Keratinocyte (primary cell): Measurements from ENCODE around the gene IRAK2. TPM values are rescaled to one million over a fixed set of nuclear protein-coding genes. Genes with fewer than 3 reads are reported as not detected.
A peak's percentile ranks its signal among the peaks of the same experiment; 100 is the strongest.

ENCODE experiments used
- DNase-seq: peaks from one replicate; pipeline ENCODE4 v3.0.0-alpha.2; 2011; ENCODE audit warnings: low read depth, missing footprints, low spot score
- FAIRE-seq: peaks from 2 replicates; lab custom pipeline; 2011; peaks lifted over from hg19 to GRCh38; lab: Jason Lieb, UNC
- H2AFZ ChIP-seq: 2 replicates; pipeline ENCODE4 v1.6.0; 2012; ENCODE audit warnings: low read length, control low read depth, inconsistent platforms; ENCODE audit not compliant: control insufficient read depth
- H3K27ac ChIP-seq: 2 replicates; pipeline ENCODE4 v1.5.1; 2011; ENCODE audit warnings: low read length; ENCODE audit not compliant: control insufficient read depth, insufficient read depth
- H3K27me3 ChIP-seq: 3 replicates; pipeline ENCODE4 v1.6.0; 2011; ENCODE audit warnings: low read length; ENCODE audit not compliant: control insufficient read depth, insufficient read depth; ENCODE audit errors: extremely low read depth
- H3K36me3 ChIP-seq, 2 experiments: 2 replicates in 1 of 2; 3 replicates in 1 of 2; pipeline ENCODE4 v1.5.1; 2011; ENCODE audit warnings: low read length in 2 of 2, mild to moderate bottlenecking in 1 of 2; ENCODE audit not compliant: control insufficient read depth in 2 of 2, insufficient read depth in 2 of 2; ENCODE audit errors: extremely low read depth in 1 of 2
- H3K4me1 ChIP-seq: 3 replicates; pipeline ENCODE4 v1.5.1; 2011; ENCODE audit warnings: low read length; ENCODE audit not compliant: control insufficient read depth, insufficient read depth; ENCODE audit errors: extremely low read depth
- H3K4me2 ChIP-seq: 3 replicates; pipeline ENCODE4 v1.6.0; 2011; ENCODE audit warnings: low read depth, low read length; ENCODE audit not compliant: control insufficient read depth, insufficient read depth; ENCODE audit errors: extremely low read depth
- H3K4me3 ChIP-seq, 3 experiments: fragments of 200-600 bp in 1 of 3; sonication (generic) in 1 of 3; 2 replicates in 2 of 3; 3 replicates in 1 of 3; pipeline ENCODE4 v1.5.1; 2011 to 2016; ENCODE audit warnings: low read length in 3 of 3, mild to moderate bottlenecking in 3 of 3, control low read depth in 2 of 3, inconsistent platforms in 1 of 3, low read depth in 1 of 3, mixed read lengths in 1 of 3, mixed run types in 1 of 3, moderate library complexity in 1 of 3; ENCODE audit not compliant: control insufficient read depth in 2 of 3, insufficient read depth in 2 of 3; ENCODE audit errors: extremely low read depth in 1 of 3
- H3K79me2 ChIP-seq: 2 replicates; pipeline ENCODE4 v1.6.0; 2012; ENCODE audit warnings: low read length; ENCODE audit not compliant: control insufficient read depth, insufficient read depth
- H3K9ac ChIP-seq: 3 replicates; pipeline ENCODE4 v1.6.0; 2011; ENCODE audit warnings: low read length; ENCODE audit not compliant: control insufficient read depth, insufficient read depth; ENCODE audit errors: extremely low read depth
- H3K9me1 ChIP-seq: 3 replicates; pipeline ENCODE4 v1.6.0; 2011; ENCODE audit warnings: low read length; ENCODE audit not compliant: control insufficient read depth, insufficient read depth; ENCODE audit errors: extremely low read depth
- H3K9me3 ChIP-seq: 2 replicates; pipeline ENCODE4 v1.5.1; 2012; ENCODE audit warnings: low read depth, low read length; ENCODE audit not compliant: control insufficient read depth
- H4K20me1 ChIP-seq: 3 replicates; pipeline ENCODE4 v1.6.0; 2011; ENCODE audit warnings: low read length; ENCODE audit not compliant: control insufficient read depth, insufficient read depth; ENCODE audit errors: extremely low read depth
- EZH2 ChIP-seq: IDR thresholded peaks from one replicate; pipeline ENCODE4 v1.6.1; 2012; ENCODE audit warnings: inconsistent platforms, mild to moderate bottlenecking, low read length, moderate library complexity
- dilution Hi-C: fragments of 300-500 bp; cut with MboI; formaldehyde crosslinking; loops from one replicate; pipeline ENCODE4 v1.7.0; 2020; ENCODE audit warnings: low sequenced_read_pairs; ENCODE audit not compliant: extremely low pct_ligation_motif_present
- polyA minus RNA-seq, 3 experiments: library from RNA; depleted of rRNA, polyadenylated mRNA; stranded (reverse); fragments of >200 nt; gene quantifications; 1 replicate in 1 of 3; 2 replicates in 1 of 3; 3 replicates in 1 of 3; pipeline ENCODE4 v1.2.3, GENCODE V29; 2011
- polyA plus RNA-seq, 5 experiments: library from polyadenylated mRNA; depleted of rRNA in 3 of 5; stranded (reverse) in 3 of 5; stranded (forward) in 1 of 5; unstranded in 1 of 5; fragments of >200 nt; gene quantifications; 1 replicate in 1 of 5; 2 replicates in 3 of 5; 3 replicates in 1 of 5; pipeline versions ENCODE4 v1.2.1 to v1.2.3, GENCODE V29; 2011 to 2012; ENCODE audit warnings: missing spikeins in 2 of 5, low read depth in 1 of 5, low replicate concordance in 1 of 5
- TF ChIP-seq, protein P1 (sequence below), 3 experiments: IDR thresholded peaks in 1 of 3; conservative IDR thresholded peaks in 1 of 3; optimal IDR thresholded peaks in 1 of 3; 2 replicates in 2 of 3; 3 replicates in 1 of 3; pipeline versions ENCODE3 to v1.5.1; 2011; ENCODE audit warnings: low read length in 3 of 3, mild to moderate bottlenecking in 3 of 3, moderate library complexity in 2 of 3, control low read depth in 1 of 3, inconsistent platforms in 1 of 3; ENCODE audit not compliant: insufficient read depth in 2 of 3; ENCODE audit errors: extremely low read depth in 1 of 3

Gene IRAK2, protein sequence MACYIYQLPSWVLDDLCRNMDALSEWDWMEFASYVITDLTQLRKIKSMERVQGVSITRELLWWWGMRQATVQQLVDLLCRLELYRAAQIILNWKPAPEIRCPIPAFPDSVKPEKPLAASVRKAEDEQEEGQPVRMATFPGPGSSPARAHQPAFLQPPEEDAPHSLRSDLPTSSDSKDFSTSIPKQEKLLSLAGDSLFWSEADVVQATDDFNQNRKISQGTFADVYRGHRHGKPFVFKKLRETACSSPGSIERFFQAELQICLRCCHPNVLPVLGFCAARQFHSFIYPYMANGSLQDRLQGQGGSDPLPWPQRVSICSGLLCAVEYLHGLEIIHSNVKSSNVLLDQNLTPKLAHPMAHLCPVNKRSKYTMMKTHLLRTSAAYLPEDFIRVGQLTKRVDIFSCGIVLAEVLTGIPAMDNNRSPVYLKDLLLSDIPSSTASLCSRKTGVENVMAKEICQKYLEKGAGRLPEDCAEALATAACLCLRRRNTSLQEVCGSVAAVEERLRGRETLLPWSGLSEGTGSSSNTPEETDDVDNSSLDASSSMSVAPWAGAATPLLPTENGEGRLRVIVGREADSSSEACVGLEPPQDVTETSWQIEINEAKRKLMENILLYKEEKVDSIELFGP
- 3.5 to 6.2 TPM (median 5.3 TPM) in 3 replicates for polyA plus RNA-seq
- polyA plus RNA-seq (2011; ENCODE audit: low read depth): 2.1 TPM
- polyA plus RNA-seq (2011; cell fraction: cytosol; rRNA removed): 4.0 and 5.0 TPM in 2 replicates
- polyA plus RNA-seq (2011; cell fraction: nucleus; rRNA removed): 7.8 and 8.2 TPM in 2 replicates
- polyA plus RNA-seq (2012; ENCODE audit: low replicate concordance): 2.5 and 4.7 TPM in 2 replicates
- polyA minus RNA-seq: 2.7 to 6.3 TPM (median 5.2 TPM) in 3 replicates
- polyA minus RNA-seq (2011; cell fraction: cytosol; rRNA and poly(A)+ RNA removed): 4.6 TPM
- 7.2 and 8.1 TPM in 2 replicates for polyA minus RNA-seq (2011; cell fraction: nucleus; rRNA and poly(A)+ RNA removed)

DNA sequence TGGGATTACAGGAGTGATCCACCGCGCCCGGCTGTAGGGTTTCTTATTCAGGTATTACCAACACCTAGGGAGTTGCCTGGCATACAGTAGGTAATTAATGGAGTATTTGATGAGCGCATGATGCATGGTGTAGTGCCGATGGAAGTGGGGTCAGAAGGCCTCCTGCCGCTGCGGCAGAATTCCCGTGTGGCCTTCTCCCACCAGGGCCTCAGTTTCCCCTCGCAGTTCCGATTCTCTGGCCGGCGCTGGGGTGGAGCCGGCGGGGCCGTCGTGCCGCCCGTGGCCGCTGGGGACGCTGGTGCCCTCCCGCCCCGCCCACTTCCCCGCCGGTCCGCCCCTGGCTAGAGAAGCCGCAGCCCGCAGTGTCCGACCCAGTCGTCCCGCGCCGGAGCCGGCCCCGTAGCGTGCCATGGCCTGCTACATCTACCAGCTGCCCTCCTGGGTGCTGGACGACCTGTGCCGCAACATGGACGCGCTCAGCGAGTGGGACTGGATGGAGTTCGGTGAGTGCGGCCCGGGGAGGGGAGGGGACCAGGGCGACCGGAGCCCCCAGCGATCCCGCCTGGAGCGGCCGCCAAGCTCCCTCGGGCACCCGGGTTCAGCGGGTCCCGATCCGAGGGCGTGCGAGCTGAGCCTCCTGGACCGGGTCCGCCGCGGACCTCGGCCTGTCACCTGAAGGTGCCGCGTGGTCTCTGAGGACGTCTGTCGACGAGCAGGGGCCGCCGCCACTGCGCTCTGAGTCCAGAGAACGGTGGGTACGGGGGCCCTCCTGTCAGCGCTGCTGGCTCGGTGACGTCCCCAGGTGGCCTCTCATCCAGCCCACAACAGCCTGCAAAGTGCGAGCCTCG, at the start of gene IRAK2:
Gene IRAK2 (plus strand): TSS at position 374 of the 848 bp plus-strand sequence. CDS start 36 bp downstream, at position 410.
- TF ChIP-seq, protein P1, sequence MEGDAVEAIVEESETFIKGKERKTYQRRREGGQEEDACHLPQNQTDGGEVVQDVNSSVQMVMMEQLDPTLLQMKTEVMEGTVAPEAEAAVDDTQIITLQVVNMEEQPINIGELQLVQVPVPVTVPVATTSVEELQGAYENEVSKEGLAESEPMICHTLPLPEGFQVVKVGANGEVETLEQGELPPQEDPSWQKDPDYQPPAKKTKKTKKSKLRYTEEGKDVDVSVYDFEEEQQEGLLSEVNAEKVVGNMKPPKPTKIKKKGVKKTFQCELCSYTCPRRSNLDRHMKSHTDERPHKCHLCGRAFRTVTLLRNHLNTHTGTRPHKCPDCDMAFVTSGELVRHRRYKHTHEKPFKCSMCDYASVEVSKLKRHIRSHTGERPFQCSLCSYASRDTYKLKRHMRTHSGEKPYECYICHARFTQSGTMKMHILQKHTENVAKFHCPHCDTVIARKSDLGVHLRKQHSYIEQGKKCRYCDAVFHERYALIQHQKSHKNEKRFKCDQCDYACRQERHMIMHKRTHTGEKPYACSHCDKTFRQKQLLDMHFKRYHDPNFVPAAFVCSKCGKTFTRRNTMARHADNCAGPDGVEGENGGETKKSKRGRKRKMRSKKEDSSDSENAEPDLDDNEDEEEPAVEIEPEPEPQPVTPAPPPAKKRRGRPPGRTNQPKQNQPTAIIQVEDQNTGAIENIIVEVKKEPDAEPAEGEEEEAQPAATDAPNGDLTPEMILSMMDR (optimal IDR thresholded peaks at IDR 0.05 in 1 of 3, IDR thresholded peaks at IDR 0.05 in 1 of 3, conservative IDR thresholded peaks at IDR 0.05 in 1 of 3; ENCODE audit: extremely low read depth in 1 of 3, insufficient read depth in 2 of 3, low read length in 3 of 3): peak; percentile 51 to 79 (median 75)
- TF ChIP-seq EZH2: no peak
- Histone ChIP-seq H3K27ac (peak within 1 kb of the TSS; percentile 31), H3K9me1 (no peaks in the 10 kb centered on the region), H2AFZ (peak within 1 kb of the TSS; percentile 96), H3K79me2 (no peaks in the 10 kb centered on the region), H3K4me2 (peak within 1 kb of the TSS; percentile 81), H3K9me3 (peaks cover 4% of the 10 kb centered on the region), H3K9ac (peak within 1 kb of the TSS; percentile 81), H3K4me3 (peak within 1 kb of the TSS; percentile 61 to 90 (median 82)), H3K4me1 (no peaks in the 10 kb centered on the region), H4K20me1 (no peaks in the 10 kb centered on the region), H3K36me3 (no peaks in the 10 kb centered on the region), H3K27me3 (no peaks in the 10 kb centered on the region)
- DNase-seq (no peak), FAIRE-seq (no peak)
- dilution Hi-C loops: no loop called here

DNA sequence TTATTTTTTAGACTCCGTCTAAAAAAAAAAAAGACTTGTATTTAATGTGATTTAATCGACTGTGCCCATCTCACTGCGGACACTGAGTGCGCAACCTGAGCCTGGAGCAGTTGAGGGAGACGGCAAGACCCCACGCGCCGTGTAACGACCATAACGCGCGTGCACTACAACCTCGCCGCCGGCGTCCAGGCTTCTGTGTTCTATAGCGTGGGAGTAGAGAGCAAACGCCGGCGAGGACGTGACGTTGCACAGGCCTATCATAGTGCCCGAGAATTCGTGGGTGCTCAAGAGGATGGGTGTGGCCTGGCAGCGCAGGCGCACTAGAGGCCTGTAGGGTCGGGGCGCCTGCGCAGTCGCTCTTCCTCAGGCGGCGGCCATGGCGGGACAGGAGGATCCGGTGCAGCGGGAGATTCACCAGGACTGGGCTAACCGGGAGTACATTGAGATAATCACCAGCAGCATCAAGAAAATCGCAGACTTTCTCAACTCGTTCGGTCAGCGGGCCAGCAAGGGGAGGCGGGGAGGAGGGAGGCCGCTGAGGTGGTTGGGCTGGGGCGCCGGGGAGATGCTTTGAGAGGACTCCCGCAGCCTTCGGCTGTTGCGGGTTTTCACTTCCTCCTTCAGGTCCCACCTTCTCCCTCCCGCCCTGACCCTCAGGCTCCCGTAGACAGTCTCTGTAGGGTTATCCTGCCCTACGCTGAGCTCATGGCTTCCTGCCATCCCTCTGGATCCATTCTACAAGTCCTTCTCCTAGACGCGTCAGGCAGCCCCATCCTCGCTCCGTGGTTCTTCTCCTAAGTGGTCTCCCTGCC, 49.2 kb upstream of the IRAK2 start, which contains the start of gene BRK1:
Gene BRK1 (plus strand): TSS at position 350 of the 812 bp plus-strand sequence. CDS start 27 bp downstream, at position 377.
- peaks cover 9% of the 10 kb centered on the region for H3K4me1 ChIP-seq
- peak within 1 kb of the TSS; percentile 71 to 95 (median 83) for H3K4me3 ChIP-seq
- peaks cover 46% of the 10 kb centered on the region for H3K79me2 ChIP-seq
- peak within 1 kb of the TSS; percentile 84 for H3K4me2 ChIP-seq
- DNase-seq (peak; percentile 89), FAIRE-seq (peak; percentile 78)
- H3K27ac ChIP-seq: peak within 1 kb of the TSS; percentile 77
- TF ChIP-seq EZH2: no peak
- TF ChIP-seq, protein P1 (optimal IDR thresholded peaks at IDR 0.05 in 1 of 3, IDR thresholded peaks at IDR 0.05 in 1 of 3, conservative IDR thresholded peaks at IDR 0.05 in 1 of 3; ENCODE audit: extremely low read depth in 1 of 3, insufficient read depth in 2 of 3, low read length in 3 of 3): no peak
- H3K9ac ChIP-seq: peak within 1 kb of the TSS; percentile 85
- H3K36me3 ChIP-seq: peaks cover 0 to 10% of the 10 kb centered on the region in 2 experiments
- no peaks in the 10 kb centered on the region for H4K20me1 ChIP-seq
- H3K27me3 ChIP-seq: no peaks in the 10 kb centered on the region
- no peaks in the 10 kb centered on the region for H3K9me1 ChIP-seq
- H2AFZ ChIP-seq: peak within 1 kb of the TSS; percentile 99
- dilution Hi-C loops: no loop called here
- no peaks in the 10 kb centered on the region for H3K9me3 ChIP-seq
